GM19328 (cell line): ENCODE data around the gene IFITM1.
"Not testable (repeated sequence)": the region's sequence is repeated elsewhere in the genome, so short reads cannot be mapped to it uniquely, and the experiment has no call there.

Experiments used
- ATAC-seq: cut with Tn5 transposase; IDR thresholded peaks from one replicate; pipeline ENCODE4 v1.9.1; 2021; ENCODE audit warnings: mild to moderate bottlenecking, moderate library complexity; ENCODE audit not compliant: unreplicated experiment

The IFITM1 gene

GRCh38 chr11:293852-294661, 19.8 kb upstream of the IFITM1 start:
- ATAC-seq = no peak

DNA sequence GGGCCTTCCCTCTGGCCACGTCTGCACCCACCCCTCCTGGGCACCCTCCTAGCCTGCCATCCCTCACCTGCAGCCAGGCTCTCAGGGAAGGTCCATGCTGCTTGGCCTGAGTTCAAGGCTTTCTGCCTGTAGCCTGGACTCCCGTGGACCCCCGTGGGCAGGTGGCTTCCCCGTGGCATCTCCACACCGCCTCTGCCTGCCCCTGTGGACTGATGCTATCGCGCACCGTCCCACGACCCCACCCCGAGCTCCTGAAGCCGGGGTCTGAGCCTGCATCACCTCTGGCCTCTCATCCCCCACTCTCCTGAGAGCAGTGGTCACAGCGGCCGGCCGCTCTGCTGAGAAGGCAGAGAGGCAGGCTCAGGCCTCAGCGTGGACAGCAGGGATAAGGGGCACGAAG, 19.1 kb upstream of the IFITM1 start:
- no peak for ATAC-seq

- no peak for ATAC-seq
Observed at GRCh38 chr11:295351-296170, 18.3 kb upstream of the IFITM1 start.

- no peak for ATAC-seq
Observed at GRCh38 chr11:296171-297050, 17.4 kb upstream of the IFITM1 start.

DNA sequence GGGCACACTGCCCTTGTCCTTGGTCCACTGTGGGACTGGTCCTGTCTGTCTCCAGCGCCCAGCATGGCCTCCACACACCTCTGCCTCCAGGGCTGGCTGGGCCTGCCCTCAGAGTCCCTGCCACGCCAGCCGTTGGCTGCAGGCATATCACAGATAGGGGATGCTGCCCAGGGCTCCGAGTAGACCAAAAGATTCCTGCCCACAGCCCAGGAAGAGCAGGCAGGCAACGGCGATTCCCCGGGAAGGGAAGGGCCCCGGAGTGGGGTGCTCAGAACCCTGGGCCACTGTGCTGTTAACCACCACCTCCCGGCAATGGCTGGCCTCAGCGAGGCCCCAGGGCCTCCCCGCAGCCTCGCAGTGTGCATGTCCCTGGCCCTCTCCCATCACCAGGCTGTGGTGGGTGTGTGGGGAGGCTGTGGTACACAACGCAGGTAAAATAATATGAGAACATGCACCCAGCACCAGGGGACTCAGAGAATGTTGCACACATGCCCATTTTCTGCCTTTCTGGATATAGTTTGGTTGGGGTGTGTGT, 16.7 kb upstream of the IFITM1 start:
- ATAC-seq = no peak

- no peak for ATAC-seq
Observed at GRCh38 chr11:297586-298405, 16.0 kb upstream of the IFITM1 start.

DNA sequence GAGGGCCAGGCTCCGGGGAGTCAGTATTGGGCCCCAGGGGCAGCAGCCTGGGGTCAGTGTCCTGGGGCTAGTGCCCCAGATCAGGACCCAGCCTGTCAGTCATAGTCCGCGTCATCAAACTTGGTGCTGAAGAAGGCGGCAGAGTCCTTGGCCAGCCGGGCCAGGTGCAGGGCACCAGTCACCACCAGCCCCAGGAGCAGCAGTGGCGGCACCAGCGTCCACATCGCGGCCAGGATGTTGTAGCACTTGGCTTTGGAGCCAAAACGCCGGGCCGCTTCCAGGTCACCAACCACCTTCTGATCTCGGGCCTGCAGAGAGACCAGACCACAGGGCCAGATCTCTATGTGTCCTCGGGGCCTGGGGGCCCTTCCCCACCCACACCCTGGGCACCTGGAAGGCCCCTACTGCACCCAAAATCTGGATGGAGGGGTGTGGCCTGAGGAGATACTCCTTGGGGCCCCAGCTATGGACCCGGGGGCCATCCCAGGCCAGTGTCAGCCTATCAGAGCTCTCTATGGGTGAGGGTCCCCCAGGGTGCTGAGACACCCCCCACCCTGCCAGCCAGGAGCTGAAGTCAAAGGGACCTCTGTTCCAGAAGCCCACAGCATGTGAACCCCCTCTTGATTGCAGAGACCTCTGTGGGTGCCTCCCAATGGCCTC, 15.3 kb upstream of the IFITM1 start:
- no peak for ATAC-seq

DNA sequence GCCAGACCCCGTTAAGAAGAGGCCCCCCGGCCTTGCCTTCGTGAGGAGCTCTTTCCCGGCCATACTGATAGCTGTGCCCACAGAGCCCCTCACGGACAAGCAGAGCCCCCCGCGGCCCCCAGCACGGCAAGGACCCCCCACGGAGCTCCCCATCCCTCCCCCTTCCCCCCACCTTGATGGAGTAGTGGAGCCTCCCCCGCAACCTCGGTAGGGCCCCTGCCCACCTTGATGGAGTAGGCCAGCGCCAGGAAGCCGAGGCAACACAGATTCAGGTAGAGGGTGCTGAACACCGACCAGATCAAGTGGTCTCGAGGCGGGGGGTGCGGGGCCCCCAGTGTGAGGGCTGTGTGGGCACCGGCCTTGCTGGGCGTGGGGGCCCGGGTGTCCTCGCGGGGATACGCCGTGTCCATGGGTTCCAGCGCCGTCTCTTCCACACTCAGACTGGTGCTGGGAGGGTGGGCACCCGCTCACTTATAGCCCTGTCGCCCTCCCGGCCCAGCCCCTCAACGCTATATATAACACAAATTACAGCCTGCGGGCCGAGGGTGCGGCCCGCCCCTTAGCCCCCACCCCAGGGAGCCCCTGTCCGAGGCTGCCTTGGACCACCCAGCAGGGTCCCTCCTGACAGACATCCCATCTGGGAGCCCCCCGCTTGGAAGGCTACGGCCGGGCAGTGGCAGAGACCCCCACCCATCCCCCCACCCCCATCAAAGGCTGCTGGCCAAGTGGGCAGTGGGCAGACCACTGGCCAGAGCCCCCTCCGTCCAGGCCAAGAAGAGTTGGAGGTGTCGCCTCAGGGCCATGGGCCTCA, 14.6 kb upstream of the IFITM1 start, which contains the start of gene IFITM5:
Gene IFITM5, minus strand, starts transcription at position 446 of the 811 bp plus-strand sequence. Its CDS starts 36 bp downstream, at position 410.
- ATAC-seq = no peak

DNA sequence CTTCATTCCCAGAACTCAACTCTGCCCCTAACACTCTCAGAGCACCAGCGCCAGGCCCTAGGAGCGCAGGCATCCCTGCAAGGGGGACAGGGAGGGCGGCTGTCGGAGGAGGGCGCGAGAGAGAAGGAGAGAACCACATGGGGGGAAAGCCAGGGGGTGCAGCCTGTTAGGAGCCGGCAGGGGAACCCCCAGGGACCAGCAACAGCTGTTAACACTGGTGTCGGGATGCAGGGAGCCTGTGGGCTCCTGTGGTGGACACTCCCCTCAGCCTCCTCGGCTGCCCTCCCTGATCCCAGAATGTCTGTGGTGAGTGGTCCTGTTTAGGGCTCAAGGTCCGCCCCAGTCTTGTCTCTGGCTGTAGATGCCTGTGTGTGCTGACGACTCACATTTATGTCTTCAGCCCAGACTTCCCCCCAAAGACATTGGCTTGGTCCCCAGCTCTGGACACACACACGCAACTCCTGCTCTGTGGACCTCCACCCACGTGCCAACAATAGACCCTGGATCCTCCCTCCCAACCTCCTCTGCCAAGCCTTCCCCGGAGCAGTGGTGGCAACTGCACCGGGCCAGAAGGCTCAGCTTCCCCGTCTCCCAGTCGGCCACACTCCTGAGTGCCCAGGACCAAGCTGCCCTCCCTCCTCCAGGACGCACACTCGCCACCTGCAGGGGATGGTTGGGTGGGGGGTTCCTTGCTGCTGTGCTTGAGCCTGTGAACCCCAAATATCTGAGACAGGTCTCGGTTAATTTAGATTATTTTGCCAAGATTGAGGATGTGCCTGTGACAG, 13.7 kb upstream of the IFITM1 start:
- ATAC-seq = no peak

GRCh38 chr11:303363-303762, 10.5 kb upstream of the IFITM1 start:
- no peak for ATAC-seq

DNA sequence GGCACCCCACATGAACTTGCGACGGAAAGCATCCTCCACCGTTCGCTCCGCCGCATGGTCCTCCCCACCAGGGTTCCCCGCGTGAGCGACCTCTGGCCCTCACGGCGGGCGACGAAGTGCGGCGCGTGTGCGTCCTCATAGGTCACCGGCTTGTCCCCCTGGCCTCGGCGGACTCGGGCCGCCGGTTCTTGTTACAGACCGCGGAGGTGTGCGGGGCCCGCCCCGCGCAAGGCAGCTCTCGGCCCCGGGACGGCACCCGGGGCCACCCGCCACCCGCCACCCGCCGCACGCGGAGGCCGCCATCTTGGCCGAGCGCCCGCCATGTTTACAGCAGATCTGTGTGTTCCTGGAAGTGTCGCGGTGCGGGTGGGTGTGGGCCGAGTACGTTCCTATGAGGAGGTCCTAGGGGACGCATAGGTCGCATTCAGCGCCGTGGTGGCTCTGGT, 9.8 kb upstream of the IFITM1 start:
- no peak for ATAC-seq

DNA sequence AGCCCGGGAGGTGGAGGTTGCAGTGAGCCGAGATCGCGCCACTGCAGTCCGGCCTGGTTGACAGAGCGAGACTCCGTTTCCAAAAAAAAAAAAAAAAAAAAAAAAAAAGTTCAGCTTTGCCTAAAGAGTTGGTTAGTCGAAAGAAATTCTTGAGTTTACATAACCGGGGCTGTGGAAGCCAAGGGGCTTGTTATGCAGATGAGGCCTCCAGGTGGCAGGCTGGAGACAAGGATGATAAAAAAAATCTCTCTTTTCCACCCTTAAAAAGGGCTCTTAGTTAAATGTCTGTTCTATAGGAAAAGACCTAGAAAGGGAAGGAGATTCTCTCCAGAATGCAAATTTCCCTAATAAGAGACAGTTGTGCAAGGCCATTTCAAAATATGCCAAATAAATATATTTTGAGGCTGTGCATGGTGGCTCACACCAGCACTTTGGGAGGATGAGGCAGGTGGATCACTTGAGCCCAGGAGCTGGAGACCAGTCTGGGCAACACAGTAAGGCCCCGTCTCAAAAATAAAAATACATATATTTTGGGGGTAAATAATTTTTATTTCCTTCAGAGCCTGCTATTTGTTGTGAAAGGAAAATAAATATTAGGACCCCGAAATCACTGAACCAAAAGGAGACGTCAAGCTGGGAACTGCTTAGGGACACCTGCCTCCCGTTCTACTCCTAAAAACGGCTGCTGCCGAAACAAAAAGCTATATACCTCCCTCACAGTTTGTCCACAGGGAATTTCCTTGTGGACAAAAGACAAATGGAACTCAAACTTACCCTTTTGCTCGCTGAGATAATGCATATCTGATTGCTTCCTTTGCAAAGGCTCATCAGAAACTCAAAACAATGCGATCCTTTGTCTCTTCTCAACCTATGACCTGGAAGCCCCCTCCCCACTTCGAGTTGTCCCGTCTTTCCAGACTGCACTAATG, 8.7 kb upstream of the IFITM1 start:
- ATAC-seq = no peak

DNA sequence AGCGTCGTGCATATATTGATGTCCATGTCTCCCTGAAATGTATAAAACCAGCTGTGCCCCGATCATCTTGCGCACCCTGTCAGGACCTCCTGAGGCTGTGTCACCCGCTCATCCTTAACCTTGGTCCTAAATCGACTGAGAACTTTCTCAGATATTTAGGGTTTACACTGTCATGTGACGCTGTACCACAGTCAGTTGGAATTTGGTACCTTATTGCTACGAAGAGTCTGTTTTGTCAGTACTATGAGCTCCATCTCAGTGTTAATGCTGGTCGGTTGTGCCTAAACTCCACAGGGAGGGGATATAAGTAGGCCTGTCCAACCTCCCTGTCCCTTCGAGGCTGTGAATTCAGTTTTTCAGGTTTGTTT, 8.0 kb upstream of the IFITM1 start:
- ATAC-seq = no peak

GRCh38 chr11:306645-307371, 7.0 kb upstream of the IFITM1 start:
- no peak for ATAC-seq

DNA sequence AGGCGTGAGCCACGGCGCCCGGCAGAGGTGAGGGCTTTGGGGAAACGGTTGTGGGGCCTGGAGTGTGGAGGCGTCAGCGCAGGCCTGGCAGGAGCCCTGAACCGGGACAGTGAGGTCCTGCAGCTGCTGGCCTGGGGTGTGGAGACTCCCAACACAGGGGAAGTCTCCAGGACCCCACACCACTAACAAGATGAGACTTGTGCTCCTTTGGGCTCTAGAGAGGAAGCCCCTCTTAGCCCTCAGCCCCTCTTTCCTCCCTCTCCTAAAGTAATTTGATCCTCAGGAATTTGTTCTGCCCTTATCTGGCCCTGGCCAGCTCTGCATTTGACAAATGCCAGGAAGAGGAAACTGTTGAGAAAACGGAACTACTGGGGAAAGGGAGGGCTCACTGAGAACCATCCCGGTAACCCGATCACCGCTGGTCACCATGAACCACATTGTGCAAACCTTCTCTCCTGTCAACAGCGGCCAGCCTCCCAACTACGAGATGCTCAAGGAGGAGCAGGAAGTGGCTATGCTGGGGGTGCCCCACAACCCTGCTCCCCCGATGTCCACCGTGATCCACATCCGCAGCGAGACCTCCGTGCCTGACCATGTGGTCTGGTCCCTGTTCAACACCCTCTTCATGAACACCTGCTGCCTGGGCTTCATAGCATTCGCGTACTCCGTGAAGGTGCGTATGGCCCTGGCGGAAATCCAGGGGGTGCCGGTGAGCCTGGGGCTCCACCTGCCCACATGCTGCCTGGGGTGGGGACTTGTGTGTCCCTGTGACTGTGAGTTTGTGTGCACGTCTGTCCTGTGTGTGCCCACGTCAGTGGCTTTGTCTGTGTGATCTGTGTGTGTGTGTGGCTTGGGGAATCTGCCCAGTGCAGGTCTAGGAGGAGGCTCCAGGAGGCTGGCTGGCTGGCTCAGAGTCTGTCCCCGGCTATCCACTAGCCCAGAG, 5.8 kb upstream of the IFITM1 start, which contains the start of gene IFITM2:
Gene IFITM2, plus strand, starts transcription at position 51 of the 943 bp plus-strand sequence. Its CDS starts 377 bp downstream, at position 428.
- ATAC-seq = not testable (repeated sequence)
